SK-MEL-5 (cell line): Measurements from ENCODE around the gene MMUT. TPM values are rescaled to one million over a fixed set of nuclear protein-coding genes. Genes with fewer than 3 reads are reported as not detected.
"Not testable (repeated sequence)": the region's sequence is repeated elsewhere in the genome, so short reads cannot be mapped to it uniquely, and the experiment has no call there.

Experiments used
- DNase-seq: peaks from one replicate; pipeline ENCODE4 v3.0.0-alpha.2; 2016; ENCODE audit warnings: low read depth, low spot score
- in situ Hi-C: cut with HindIII; loops from 2 replicates; pipeline ENCODE4 v1.10.0; 2016; ENCODE audit warnings: low sequenced_read_pairs, high pct_unique_total_duplicates, low pct_unique_long_range_greater_than_20kb
- polyA plus RNA-seq, 2 experiments: library from polyadenylated mRNA; depleted of rRNA; stranded (reverse); fragments of >200 nt; gene quantifications; 2 replicates each; pipeline ENCODE4 v1.2.3, GENCODE V29; 2015
- total RNA-seq: library from RNA; depleted of rRNA; stranded (reverse); fragments of >200 nt; shearing (Covaris generic); gene quantifications from 2 replicates; pipeline ENCODE4 v1.2.3, GENCODE V29; 2014; rRNA removed

MMUT gene
- total RNA-seq: 11.5 and 11.9 TPM in 2 replicates
- 10.3 and 15.3 TPM in 2 replicates for polyA plus RNA-seq (2015; cell fraction: cytosol; rRNA removed)
- polyA plus RNA-seq (2015; cell fraction: nucleus; rRNA removed): 11.2 and 14.2 TPM in 2 replicates

DNA sequence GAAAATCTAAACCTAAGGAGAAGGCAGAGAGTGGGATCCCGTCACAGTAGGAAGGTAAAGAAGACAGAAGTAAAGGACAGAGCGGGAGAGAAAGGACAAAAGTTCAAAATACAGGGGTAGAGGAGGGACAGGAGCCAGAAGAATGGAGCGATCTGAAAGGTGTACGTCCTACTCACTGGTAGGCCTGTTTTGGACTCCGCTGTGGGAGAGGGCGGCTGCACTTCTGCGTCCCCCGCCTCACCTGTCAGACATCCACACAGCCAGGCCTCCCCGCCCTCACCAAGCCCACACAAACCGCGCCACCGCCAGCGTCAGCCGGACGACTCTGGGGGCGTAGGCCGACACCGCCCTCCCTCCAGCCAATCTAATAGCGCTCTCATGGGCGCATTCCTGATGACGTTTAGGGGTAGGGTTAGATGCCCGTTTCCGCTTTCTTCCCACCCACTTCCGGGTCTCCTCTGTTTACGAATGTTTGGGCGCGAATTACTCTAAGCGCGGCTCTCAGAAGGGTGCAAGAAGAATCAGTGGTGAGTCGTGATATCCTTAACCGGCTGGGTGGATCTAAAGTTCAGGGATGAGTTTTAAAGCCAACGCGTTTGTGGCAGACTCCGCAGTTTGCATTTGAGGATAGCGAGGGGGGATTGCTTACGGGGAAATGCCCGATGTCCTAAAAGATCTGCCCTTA lies at the start of gene MMUT, which contains the start of gene CENPQ:
TSS of gene MMUT (minus strand) at position 327 of the 685 bp plus-strand sequence. CDS start 3,787 bp downstream, outside the sequence.
TSS of gene CENPQ (plus strand) at position 444 of the 685 bp plus-strand sequence. CDS start 6,807 bp downstream, outside the sequence.
- DNase-seq: peak; percentile 95
- in situ Hi-C loops: no loop called here

DNA sequence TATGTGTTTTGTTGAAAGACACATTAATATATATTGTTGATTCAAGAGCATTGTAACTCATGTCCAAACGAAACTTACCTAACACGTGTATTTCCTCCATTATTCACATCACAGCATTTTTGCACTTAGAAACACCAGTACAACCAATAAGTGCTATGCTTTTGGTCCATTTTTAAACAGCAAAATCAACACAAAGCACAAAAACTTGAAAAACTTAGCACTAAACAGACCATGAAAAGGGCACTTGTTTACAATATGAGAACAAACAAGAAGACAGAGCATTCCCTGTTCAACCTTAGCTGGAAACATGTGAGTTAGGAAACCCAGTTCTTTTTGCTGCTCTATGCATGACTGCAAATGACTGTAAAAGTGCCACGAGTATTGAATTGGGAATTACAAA lies 46.3 kb upstream of the MMUT start:
- in situ Hi-C loops: no loop called here
- peak; percentile 2 for DNase-seq

DNA sequence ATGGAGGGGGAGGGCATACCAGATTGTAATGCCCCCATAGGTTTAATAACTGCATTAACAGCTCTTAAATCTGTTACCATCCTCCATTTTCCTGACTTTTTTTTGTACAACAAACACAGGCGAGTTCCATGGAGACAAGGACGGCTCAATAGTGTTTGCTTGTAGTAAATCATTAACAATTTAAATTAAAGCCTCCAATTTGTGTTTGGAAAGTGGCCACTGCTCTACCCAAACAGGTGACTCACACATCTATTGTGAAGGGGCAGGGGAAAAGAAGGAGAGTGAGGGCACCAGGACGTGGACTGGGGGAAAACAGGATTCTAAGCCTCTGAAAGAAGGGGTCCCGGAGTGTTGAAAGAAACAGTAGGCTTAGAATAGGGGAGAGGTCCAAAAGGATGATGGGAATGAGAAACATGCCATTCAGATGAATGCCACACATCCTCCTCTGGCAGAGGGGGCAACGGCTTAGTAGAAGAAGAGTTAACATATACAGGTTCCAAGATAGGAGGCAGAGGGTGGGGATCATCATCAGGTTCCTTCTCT lies 43.6 kb upstream of the MMUT start:
- no peak for DNase-seq
- in situ Hi-C loops: no loop called here

DNA sequence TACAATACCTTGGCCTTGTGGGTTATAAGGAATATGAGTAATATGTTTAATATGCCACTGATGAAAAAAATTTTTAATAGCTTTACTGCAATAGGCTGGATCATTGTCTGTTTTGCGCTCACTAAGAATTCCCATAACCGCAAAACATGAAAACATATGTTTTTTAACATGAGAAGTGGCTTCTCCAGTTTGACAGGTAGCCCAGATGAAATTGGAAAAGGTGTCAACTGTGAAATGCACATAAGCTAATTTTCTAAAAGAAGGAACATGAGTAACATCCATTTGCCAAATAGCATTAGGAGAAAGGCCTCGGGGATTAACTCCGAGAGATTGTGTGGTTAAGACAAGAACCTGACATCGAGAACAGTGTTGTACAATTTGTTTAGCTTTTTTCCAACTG lies 41.6 kb upstream of the MMUT start:
- no peak for DNase-seq
- in situ Hi-C loops: no loop called here

DNA sequence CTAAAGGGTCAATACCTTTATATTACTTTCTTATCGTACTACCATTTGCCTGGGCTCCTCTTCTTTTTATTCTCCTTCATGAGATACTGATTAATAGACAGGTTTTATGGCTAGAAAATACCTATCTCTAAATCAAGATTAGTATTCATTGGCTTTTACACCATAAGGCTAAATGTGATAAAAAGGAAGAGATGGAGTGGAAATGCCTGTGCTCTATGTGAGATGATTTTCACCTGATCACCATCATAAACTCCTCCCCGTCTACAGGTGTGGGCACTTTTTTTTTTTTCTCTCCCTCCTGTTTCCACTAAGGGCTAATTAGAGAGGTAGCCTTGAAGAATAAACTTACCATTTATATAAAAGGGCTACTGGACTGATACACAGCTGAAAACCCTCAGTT lies 36.6 kb upstream of the MMUT start, which contains the start of gene GLYATL3:
TSS of gene GLYATL3 (plus strand) at position 301 of the 400 bp plus-strand sequence. CDS start 12,068 bp downstream, outside the sequence.
- no peak for DNase-seq
- in situ Hi-C loops: no loop called here

DNA sequence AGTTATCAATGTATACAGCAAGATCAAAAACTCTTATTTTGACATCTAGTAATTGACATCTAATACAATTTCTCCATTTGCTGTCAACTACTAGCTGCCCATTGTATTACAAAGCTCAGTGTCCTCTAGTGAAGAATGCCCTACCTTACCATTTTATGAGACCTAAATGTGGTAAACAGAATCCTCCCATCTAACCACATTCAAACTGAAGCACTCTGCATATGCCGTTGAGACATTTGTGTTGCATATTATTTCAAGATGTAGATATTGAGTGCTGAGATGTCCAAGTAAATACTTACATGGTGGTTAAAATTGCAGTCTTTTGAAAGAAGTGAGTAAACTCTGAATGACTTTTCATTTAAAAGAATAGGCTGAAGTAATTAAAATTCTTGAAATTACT lies 36.1 kb upstream of the MMUT start:
- no peak for DNase-seq
- in situ Hi-C loops: no loop called here

DNA sequence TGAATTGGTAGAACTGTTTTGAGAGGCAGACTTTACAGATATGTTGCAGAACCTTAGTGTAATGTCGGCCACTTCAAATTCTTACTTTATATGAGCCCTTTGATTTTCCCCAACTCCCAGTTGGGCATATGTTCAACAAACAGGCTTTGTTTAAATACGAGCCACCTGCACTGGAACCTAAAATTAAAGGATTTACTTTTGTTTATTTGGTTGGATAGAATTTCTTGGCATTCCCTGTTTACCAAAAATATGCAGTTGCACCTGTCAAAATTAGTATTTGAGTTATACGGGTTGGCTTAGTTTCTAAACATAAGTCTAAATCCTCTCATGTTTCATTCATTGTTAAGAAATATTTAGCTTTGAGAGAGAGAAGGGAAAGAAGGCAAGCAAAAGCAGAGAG lies 34.3 kb upstream of the MMUT start:
- no peak for DNase-seq
- in situ Hi-C loops: no loop called here

DNA sequence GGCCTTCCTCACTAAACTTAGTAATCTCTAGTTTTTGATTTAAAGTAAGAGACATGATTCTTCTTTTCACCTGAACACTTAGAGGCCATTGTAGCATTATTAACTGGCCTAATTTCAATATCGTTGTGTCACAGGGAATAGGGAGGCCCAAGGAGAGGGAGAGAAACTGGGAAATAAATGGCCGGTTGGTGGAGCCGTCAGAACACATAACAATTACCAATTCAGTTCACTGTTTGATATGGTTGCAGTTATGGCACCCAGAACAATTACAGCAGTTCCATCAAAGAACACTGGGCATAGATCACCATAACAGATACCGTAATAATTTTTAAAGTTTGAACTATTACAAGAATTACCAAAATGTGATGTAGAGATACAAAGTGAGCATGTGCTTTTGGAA lies 27.6 kb upstream of the MMUT start:
- in situ Hi-C loops: no loop called here

DNA sequence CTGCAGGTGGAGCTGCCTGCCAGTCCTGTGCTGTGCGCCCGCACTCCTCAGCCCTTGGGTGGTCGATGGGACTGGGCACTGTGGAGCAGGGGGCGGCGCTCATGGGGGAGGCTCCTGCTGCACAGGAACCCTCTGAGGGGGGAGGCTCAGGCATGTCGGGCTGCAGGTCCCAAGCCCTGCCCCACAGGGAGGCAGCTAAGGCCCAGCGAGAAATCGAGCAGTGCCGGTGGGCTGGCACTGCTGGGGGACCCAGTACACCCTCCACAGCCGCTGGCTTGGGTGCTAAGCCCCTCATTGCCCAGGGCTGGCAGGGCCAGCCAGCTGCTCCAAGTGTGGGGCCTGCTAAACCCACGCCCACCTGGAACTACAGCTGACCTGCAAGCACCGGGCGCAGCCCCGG lies 20.3 kb upstream of the MMUT start:
- in situ Hi-C loops, DNase-seq: not testable (repeated sequence)

More for the DNA sequence above, 27.6 kb upstream of the MMUT start:
- DNase-seq: no peak

DNA sequence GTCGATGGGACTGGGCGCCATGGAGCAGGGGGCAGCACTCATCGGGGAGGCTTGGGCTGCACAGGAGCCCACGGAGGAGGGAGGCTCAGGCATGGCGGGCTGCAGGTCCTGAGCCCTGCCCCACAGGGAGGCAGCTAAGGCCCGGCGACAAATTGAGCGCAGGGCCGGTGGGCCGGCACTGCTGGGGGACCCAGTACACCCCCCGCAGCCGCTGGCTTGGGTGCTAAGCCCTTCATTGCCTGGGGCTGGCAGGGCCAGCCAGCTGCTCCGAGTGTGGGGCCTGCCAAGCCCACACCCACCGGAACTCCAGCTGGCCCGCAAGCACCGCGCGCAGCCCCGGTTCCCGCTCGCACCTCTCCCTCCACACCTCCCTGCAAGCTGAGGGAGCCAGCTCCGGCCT lies 18.8 kb upstream of the MMUT start:
- in situ Hi-C loops, DNase-seq: not testable (repeated sequence)

DNA sequence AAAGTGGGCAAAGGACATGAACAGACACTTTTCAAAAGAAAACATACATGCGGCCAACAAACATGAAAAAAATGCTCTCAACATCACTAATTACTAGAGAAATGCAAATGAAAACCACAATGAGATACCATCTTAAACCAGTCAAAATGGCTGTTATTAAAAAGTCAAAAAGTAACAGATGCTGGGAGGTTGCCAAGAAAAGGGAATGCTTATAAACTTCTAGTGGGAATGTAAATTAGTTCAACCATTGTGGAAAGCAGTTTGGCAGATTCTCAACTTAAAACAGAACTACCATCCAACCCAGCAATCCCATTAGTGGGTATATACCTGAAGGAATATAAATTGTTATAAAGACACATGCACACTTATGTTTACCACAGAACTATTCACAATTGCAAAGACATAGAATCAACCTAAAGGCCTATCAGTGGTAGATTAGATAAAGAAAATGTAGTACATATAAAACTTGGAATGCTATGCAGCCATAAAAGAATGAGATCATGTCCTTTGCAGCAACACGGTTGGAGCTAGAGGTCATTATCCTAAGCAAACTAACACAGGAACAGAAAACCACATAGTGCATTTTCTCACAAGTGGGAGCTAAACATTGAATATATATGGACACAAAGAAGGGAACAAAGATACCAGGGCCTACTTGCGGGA lies 16.4 kb upstream of the MMUT start:
- in situ Hi-C loops: no loop called here
- DNase-seq: no peak

DNA sequence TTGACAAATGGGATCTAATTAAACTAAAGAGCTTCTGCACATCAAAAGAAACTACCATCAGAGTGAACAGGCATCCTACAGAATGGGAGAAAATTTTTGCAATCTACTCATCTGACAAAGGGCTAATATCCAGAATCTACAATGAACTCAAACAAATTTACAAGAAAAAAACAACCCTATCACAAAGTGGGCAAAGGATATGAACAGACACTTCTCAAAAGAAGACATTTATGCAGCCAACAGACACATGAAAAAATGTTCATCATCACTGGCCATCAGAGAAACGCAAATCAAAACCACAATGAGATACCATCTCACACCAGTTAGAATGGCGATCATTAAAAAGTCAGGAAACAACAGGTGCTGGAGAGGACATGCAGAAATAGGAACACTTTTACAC lies 13.5 kb upstream of the MMUT start:
- DNase-seq, in situ Hi-C loops: not testable (repeated sequence)

DNA sequence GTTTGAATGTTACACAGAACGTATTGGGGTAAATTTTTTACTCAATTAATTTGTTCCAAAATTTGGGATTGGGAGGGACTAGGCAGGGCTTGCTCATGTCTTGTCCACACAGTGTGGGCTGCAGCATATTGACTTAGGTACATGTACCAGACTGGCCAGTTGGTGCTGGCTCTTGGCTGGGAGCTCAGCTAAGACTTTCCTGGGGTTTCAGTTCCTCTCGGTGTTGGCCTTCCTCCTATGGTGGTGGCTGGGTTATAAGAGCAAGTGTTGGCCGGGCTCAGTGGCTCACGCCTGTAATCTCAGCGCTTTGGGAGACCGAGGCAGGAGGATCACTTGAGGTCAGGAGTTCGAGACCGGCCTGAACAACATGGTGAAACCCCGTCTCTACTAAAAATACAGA lies 5.0 kb upstream of the MMUT start:
- in situ Hi-C loops: no loop called here
- no peak for DNase-seq

DNA sequence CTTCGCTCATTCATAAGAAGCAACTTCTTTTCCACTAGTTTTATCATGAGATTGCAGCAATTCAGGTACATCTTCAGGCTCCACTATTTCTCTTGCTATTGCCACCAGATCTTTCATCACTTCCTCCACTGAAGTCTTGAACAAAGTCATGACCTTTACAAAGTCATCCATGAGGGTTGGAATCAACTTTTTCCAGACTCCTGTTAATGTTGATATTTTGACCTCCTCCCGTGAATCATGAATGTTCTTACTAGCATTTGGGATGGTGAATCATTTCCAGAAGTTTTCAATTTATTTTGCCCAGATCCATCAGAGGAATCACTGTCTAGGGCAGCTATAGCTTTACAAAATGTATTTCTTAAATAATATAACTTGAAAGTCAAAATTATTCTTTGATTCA lies 1.6 kb upstream of the MMUT start:
- DNase-seq: no peak
- in situ Hi-C loops: no loop called here

DNA sequence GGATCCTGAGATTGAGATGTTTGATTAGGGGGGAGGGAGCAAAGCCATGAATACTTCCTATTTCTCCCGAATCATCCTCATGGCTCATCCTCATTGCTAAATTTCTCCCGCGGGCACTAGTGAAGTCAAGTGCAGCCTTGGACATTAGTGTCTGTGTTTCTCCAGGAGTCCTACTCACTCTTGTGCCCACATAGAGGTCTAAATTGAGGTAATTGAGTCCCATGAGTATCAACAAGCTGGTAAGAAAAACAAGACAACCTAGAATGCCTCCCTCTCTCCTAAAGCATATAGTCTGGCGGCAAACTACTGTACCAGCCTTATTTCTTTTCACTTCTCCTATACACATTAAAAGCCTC lies 537 bp upstream of the MMUT start:
- no peak for DNase-seq
- in situ Hi-C loops: no loop called here

DNA sequence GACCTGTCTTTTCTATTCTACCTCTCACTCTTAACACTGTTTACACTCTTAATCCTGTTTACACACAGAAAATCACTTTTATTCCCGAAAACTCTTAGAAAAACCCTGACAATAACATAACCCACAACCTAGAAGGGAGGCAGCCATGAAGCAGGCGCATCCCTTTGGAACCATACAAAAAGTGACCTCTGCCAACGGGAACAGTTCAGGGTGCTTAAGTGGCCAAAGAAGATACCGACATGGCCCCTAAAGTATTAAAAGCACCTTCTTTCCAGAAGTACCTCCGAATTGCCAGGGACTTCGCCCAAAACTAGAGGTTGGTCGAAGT lies 490 bp downstream of the MMUT start:
- DNase-seq: no peak
- in situ Hi-C loops: no loop called here

DNA sequence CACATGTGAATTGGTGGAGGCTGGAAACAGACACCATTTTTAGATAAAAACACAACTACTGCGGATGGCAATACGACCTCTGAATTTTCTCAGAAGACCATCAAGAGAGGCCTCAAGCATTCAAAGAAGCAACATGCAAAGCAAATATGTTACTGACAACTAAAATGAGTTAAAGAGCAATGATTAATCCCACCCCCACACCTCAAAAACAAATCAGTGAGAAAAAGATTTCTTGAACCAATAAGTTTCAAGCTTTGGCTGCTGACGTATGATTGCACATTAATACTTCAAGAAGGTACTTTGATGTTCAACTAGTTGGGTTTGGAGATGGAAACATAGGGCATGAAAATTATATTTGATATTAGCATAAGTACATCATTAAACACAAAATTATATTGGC lies 982 bp downstream of the MMUT start:
- in situ Hi-C loops: no loop called here
- DNase-seq: no peak

DNA sequence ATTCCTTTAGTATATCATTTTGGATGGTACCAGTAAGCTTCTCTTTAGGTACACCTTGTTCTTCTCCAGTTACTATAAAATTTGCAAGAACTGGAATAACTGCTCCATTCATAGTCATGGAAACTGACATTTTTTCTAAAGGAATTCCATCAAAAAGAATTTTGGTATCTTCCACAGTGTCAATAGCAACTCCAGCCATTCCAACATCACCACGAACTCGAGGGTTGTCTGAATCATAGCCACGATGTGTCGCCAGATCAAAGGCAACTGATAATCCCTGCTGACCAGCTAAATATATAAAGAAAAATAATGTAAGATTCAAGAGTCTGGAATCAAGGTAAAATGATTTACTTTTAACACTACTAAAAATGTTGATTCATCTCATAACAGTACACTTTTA lies 5.3 kb downstream of the MMUT start:
- DNase-seq: no peak
- in situ Hi-C loops: no loop called here
